Parathyroid adenoma (tissue), 2 donors: ENCODE measurements around the gene TTC16.

Source experiments
- H2AFZ ChIP-seq: fragments of 300-600 bp; sonication (generic); one replicate; pipeline ENCODE4 v1.7.0; 2017; ENCODE audit warnings: antibody characterized with exemption, mild to moderate bottlenecking
- H3K27ac ChIP-seq: fragments of 300-600 bp; sonication (generic); one replicate; pipeline ENCODE4 v1.7.0; 2017
- H3K27me3 ChIP-seq: fragments of 300-600 bp; sonication (generic); one replicate; pipeline ENCODE4 v1.7.0; 2017; ENCODE audit warnings: low read length; ENCODE audit not compliant: control insufficient read depth, insufficient read depth
- H3K36me3 ChIP-seq: fragments of 300-600 bp; sonication (generic); one replicate; pipeline ENCODE4 v1.7.0; 2017; ENCODE audit warnings: low read length; ENCODE audit not compliant: control insufficient read depth, insufficient read depth
- H3K4me1 ChIP-seq: fragments of 300-600 bp; sonication (generic); one replicate; pipeline ENCODE4 v1.7.0; 2017; ENCODE audit warnings: control low read depth
- H3K4me2 ChIP-seq: fragments of 300-600 bp; sonication (generic); one replicate; pipeline ENCODE4 v1.7.0; 2017; ENCODE audit warnings: low read length
- H3K4me3 ChIP-seq: fragments of 300-600 bp; sonication (generic); one replicate; pipeline ENCODE4 v1.7.0; 2017; ENCODE audit warnings: low read depth, low read length
- H3K79me2 ChIP-seq: fragments of 300-600 bp; sonication (generic); one replicate; pipeline ENCODE4 v1.7.0; 2017; ENCODE audit warnings: control low read depth
- H3K9ac ChIP-seq: fragments of 300-600 bp; sonication (generic); one replicate; pipeline ENCODE4 v1.7.0; 2017; ENCODE audit warnings: mild to moderate bottlenecking
- H3K9me3 ChIP-seq: fragments of 300-600 bp; sonication (generic); one replicate; pipeline ENCODE4 v1.7.0; 2017; ENCODE audit warnings: low read length; ENCODE audit not compliant: control insufficient read depth
- CTCF ChIP-seq: fragments of 300-600 bp; sonication (generic); IDR thresholded peaks from one replicate; pipeline ENCODE4 v1.7.0; 2017; ENCODE audit warnings: antibody characterized with exemption, mild to moderate bottlenecking
- donor health status: primary hyperparathyroidism.

TTC16 gene

GRCh38 chr9:127683723-127684122 lies 32.2 kb upstream of the TTC16 start:
- H3K9ac ChIP-seq: no peak overlapping the region
- no peak overlapping the region for H2AFZ ChIP-seq
- no peaks in the 10 kb centered on the region for H3K4me1 ChIP-seq
- TF ChIP-seq CTCF: no peak
- H3K79me2 ChIP-seq: no peaks in the 10 kb centered on the region
- H3K36me3 ChIP-seq: no peaks in the 10 kb centered on the region
- H3K27me3 ChIP-seq: no peaks in the 10 kb centered on the region
- no peak overlapping the region for H3K4me3 ChIP-seq
- H3K9me3 ChIP-seq: no peaks in the 10 kb centered on the region
- H3K4me2 ChIP-seq: no peak overlapping the region
- H3K27ac ChIP-seq: no peak overlapping the region

DNA sequence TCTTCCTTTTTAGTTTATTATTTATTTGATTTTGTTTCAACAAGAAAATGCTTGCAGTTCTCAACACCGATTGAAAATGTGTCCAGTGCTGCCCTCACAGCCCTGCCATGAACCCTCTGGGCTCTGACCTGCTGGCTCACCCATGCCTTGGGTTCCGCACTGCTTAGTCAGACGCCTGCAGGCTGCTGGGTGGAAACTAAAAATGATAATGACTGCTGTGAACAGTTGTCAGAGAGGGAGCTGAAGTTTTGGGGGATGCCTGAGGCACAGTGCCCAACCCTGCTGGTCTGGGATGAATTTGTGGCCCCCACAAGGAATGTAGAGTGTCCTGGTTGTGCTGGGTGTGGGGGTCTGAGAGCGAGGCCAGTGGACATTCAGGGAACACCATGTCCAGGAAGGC lies 31.3 kb upstream of the TTC16 start:
- H3K27me3 ChIP-seq: no peaks in the 10 kb centered on the region
- no peak overlapping the region for H3K4me3 ChIP-seq
- H3K36me3 ChIP-seq: no peaks in the 10 kb centered on the region
- no peak overlapping the region for H2AFZ ChIP-seq
- no peak for TF ChIP-seq CTCF
- no peak overlapping the region for H3K9ac ChIP-seq
- H3K9me3 ChIP-seq: no peaks in the 10 kb centered on the region
- H3K27ac ChIP-seq: no peak overlapping the region
- no peak overlapping the region for H3K4me2 ChIP-seq
- H3K79me2 ChIP-seq: no peaks in the 10 kb centered on the region
- no peaks in the 10 kb centered on the region for H3K4me1 ChIP-seq

GRCh38 chr9:127686461-127687393 lies 29.2 kb upstream of the TTC16 start:
- H3K27me3 ChIP-seq: no peaks in the 10 kb centered on the region
- no peak overlapping the region for H3K4me3 ChIP-seq
- TF ChIP-seq CTCF: no peak
- H3K79me2 ChIP-seq: no peaks in the 10 kb centered on the region
- H2AFZ ChIP-seq: no peak overlapping the region
- no peak overlapping the region for H3K27ac ChIP-seq
- H3K9me3 ChIP-seq: no peaks in the 10 kb centered on the region
- no peaks in the 10 kb centered on the region for H3K36me3 ChIP-seq
- H3K4me1 ChIP-seq: no peaks in the 10 kb centered on the region
- H3K9ac ChIP-seq: no peak overlapping the region
- H3K4me2 ChIP-seq: no peak overlapping the region

DNA sequence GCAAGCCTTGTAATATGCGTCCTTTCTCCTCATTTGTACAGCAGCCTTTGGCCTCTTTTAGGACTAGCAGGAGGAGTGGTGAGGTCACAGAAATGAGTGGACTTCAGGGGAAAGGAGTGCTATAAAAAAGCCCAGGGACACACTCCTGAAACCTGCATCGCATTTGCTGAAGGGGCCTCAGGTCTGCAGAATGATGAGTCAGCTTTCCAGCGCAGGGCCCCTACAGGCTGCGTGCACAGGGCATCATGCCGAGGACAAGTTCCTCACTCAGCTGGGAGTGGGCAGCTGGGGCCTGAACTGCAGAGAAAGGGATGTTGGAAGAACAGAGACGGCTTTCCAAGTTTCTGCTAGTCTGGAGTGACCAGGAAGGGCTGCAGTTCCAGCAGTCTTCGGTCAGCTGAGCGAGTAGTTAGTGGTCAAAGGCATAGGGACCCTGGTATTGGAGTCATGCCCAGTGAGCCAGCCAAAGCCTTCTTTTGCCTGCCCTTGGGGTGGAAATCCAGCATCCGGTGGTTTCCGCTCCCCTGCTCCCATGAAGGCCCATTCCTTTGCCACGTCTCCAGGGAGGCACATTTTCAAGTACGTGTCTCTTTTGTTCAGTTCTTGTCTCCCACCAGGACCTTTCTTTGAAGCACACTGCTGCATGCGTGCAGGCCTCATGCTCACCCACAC lies 26.4 kb upstream of the TTC16 start:
- Histone ChIP-seq H3K27ac (no peak overlapping the region), H3K9ac (no peak overlapping the region), H3K4me3 (no peak overlapping the region), H3K9me3 (no peaks in the 10 kb centered on the region), H3K4me2 (no peak overlapping the region), H2AFZ (no peak overlapping the region), H3K27me3 (no peaks in the 10 kb centered on the region), H3K4me1 (no peaks in the 10 kb centered on the region), H3K79me2 (no peaks in the 10 kb centered on the region), H3K36me3 (no peaks in the 10 kb centered on the region)
- no peak for TF ChIP-seq CTCF
